ENCODE measurements around the gene CYFIP2. TPM values are rescaled to one million over a fixed set of nuclear protein-coding genes. Genes with fewer than 3 reads are reported as not detected.
A peak's percentile ranks its signal among the peaks of the same experiment; 100 is the strongest.

CYFIP2 gene
- total and polyA plus RNA-seq, 10 of the 15 experiments (the other 5 are each of a cell fraction or from before 2014, with no cell fraction given), result 43.4 to 173 (median 96.0) TPM

GRCh38 chr5:157219491-157220271 is 46.2 kb upstream of the CYFIP2 start (continued):
- no peak for TF ChIP-seq E2F4 (IDR thresholded peaks at IDR 0.05; ENCODE audit: low read depth, low read length)
- no peak for TF ChIP-seq NKRF (conservative IDR thresholded peaks at IDR 0.05)
- TF ChIP-seq TCF7 (IDR thresholded peaks at IDR 0.05; ENCODE audit: borderline replicate concordance), result peak; percentile 72
- no peak for TF ChIP-seq ZNF384 (IDR thresholded peaks at IDR 0.05; ENCODE audit: borderline replicate concordance, low read depth, low read length)
- TF ChIP-seq HDAC2 (IDR thresholded peaks at IDR 0.05), result no peak
- TF ChIP-seq NR2C2 (IDR thresholded peaks at IDR 0.05; ENCODE audit: borderline replicate concordance, control insufficient read depth, insufficient read length, low read depth), result no peak
- peak; percentile 94; the same call in 1 of the 2 replicates for TF ChIP-seq IRF4 (IDR thresholded peaks at IDR 0.05; ENCODE audit: low read depth, low read length)
- TF ChIP-seq EGR1 (IDR thresholded peaks at IDR 0.05; ENCODE audit: borderline replicate concordance in 1 of 2, low read depth in 2 of 2, low read length in 2 of 2), result no peak; a peak in 1 of 3 replicates
- TF ChIP-seq BCL11A (IDR thresholded peaks at IDR 0.05; ENCODE audit: low read depth, low read length), result peak; percentile 59; the same call in 1 of the 2 replicates
- no peak for TF ChIP-seq MAX (IDR thresholded peaks at IDR 0.05; ENCODE audit: low read depth, low read length)
- TF ChIP-seq SMC3 (IDR thresholded peaks at IDR 0.05; ENCODE audit: borderline replicate concordance, low read length), result no peak; the same call in 1 of the 2 replicates
- TF ChIP-seq STAT3 (IDR thresholded peaks at IDR 0.05; ENCODE audit: low read depth, low read length), result no peak
- no peak for TF ChIP-seq NFYA (IDR thresholded peaks at IDR 0.05; ENCODE audit: borderline replicate concordance, low read depth, low read length)
- TF ChIP-seq SKIL (IDR thresholded peaks at IDR 0.05; ENCODE audit: low read depth, poor library complexity, severe bottlenecking), result peak; percentile 65
- no peak for TF ChIP-seq STAT1 (conservative IDR thresholded peaks at IDR 0.05)
- TF ChIP-seq JUND (IDR thresholded peaks at IDR 0.05; ENCODE audit: low read depth, low read length), result no peak
- no peak for TF ChIP-seq ZBTB11 (CRISPR knock-in tag; IDR thresholded peaks at IDR 0.05)
- TF ChIP-seq MTA2 (IDR thresholded peaks at IDR 0.05; ENCODE audit: low read depth), result peak; percentile 55; the same call in 1 of the 2 replicates
- no peak for TF ChIP-seq ASH2L (IDR thresholded peaks at IDR 0.05; ENCODE audit: borderline replicate concordance, low read depth)
- no peak for TF ChIP-seq CHD1 (IDR thresholded peaks at IDR 0.05; ENCODE audit: low read depth, low read length)
- no peak for TF ChIP-seq RBBP5 (conservative IDR thresholded peaks at IDR 0.05)
- peak; percentile 49; the same call in 1 of the 2 replicates for TF ChIP-seq PAX5 (IDR thresholded peaks at IDR 0.05; ENCODE audit: borderline replicate concordance, low read depth, low read length)
